Measurements from ENCODE around the gene RPRD1A. TPM values are rescaled to one million over a fixed set of nuclear protein-coding genes. Genes with fewer than 3 reads are reported as not detected.

RPRD1A gene
- polyA plus RNA-seq, 1 donor (not counting 4 experiments of a cell fraction or from before 2014, with no cell fraction given): 55.5 TPM

- no peak for FAIRE-seq
- TF ChIP-seq CTCF (optimal IDR thresholded peaks at IDR 0.05 in 1 of 3, IDR thresholded peaks at IDR 0.05 in 1 of 3, conservative IDR thresholded peaks at IDR 0.05 in 1 of 3; ENCODE audit: extremely low read depth in 1 of 3, insufficient read depth in 2 of 3, low read length in 3 of 3) (no peak), EZH2 (IDR thresholded peaks at IDR 0.05; ENCODE audit: low read length) (no peak)
- dilution Hi-C loops (cut with MboI; ENCODE audit: extremely low pct_ligation_motif_present, low sequenced_read_pairs): no loop called here
Measured at GRCh38 chr18:35991696-35992095, 75.7 kb downstream of the RPRD1A start.

GRCh38 chr18:35983818-35984217, 83.5 kb downstream of the RPRD1A start:
- H3K9me3 ChIP-seq (ENCODE audit: control insufficient read depth, low read depth, low read length): no peaks in the 10 kb centered on the region
- H3K9me1 ChIP-seq (ENCODE audit: control insufficient read depth, extremely low read depth, insufficient read depth, low read length): no peaks in the 10 kb centered on the region
- no peak overlapping the region for H3K9ac ChIP-seq (ENCODE audit: control insufficient read depth, extremely low read depth, insufficient read depth, low read length)
- H3K4me3 ChIP-seq (ENCODE audit: control insufficient read depth in 2 of 3, extremely low read depth in 1 of 3, insufficient read depth in 2 of 3, low read depth in 1 of 3, low read length in 3 of 3): no peak overlapping the region
- TF ChIP-seq EZH2 (IDR thresholded peaks at IDR 0.05; ENCODE audit: low read length): no peak
- no peak for TF ChIP-seq CTCF (optimal IDR thresholded peaks at IDR 0.05 in 1 of 3, IDR thresholded peaks at IDR 0.05 in 1 of 3, conservative IDR thresholded peaks at IDR 0.05 in 1 of 3; ENCODE audit: extremely low read depth in 1 of 3, insufficient read depth in 2 of 3, low read length in 3 of 3)
- peaks cover 4% of the 10 kb centered on the region in 2 experiments for H3K36me3 ChIP-seq (ENCODE audit: control insufficient read depth in 2 of 2, extremely low read depth in 1 of 2, insufficient read depth in 2 of 2, low read length in 2 of 2)
- H2AFZ ChIP-seq (ENCODE audit: control insufficient read depth, low read length): no peak overlapping the region
- H3K4me1 ChIP-seq (ENCODE audit: control insufficient read depth, extremely low read depth, insufficient read depth, low read length): peaks cover 5% of the 10 kb centered on the region
- H3K27ac ChIP-seq (ENCODE audit: control insufficient read depth, insufficient read depth, low read length): no peak overlapping the region
- dilution Hi-C loops (cut with MboI; ENCODE audit: extremely low pct_ligation_motif_present, low sequenced_read_pairs): no loop called here
- H4K20me1 ChIP-seq (ENCODE audit: control insufficient read depth, extremely low read depth, insufficient read depth, low read length): no peaks in the 10 kb centered on the region
- no peaks in the 10 kb centered on the region for H3K79me2 ChIP-seq (ENCODE audit: control insufficient read depth, insufficient read depth, low read length)
- DNase-seq (ENCODE audit: low read depth, low spot score) (no peak), FAIRE-seq (no peak)
- no peaks in the 10 kb centered on the region for H3K27me3 ChIP-seq (ENCODE audit: control insufficient read depth, extremely low read depth, insufficient read depth, low read length)
- H3K4me2 ChIP-seq (ENCODE audit: control insufficient read depth, extremely low read depth, insufficient read depth, low read depth, low read length): no peak overlapping the region

More at GRCh38 chr18:35991696-35992095, 75.7 kb downstream of the RPRD1A start:
- Histone ChIP-seq H3K9me1 (ENCODE audit: control insufficient read depth, extremely low read depth, insufficient read depth, low read length) (no peaks in the 10 kb centered on the region), H3K4me1 (ENCODE audit: control insufficient read depth, extremely low read depth, insufficient read depth, low read length) (no peaks in the 10 kb centered on the region), H3K79me2 (ENCODE audit: control insufficient read depth, insufficient read depth, low read length) (no peaks in the 10 kb centered on the region), H2AFZ (ENCODE audit: control insufficient read depth, low read length) (no peak overlapping the region), H4K20me1 (ENCODE audit: control insufficient read depth, extremely low read depth, insufficient read depth, low read length) (no peaks in the 10 kb centered on the region), H3K4me2 (ENCODE audit: control insufficient read depth, extremely low read depth, insufficient read depth, low read depth, low read length) (no peak overlapping the region), H3K27me3 (ENCODE audit: control insufficient read depth, extremely low read depth, insufficient read depth, low read length) (no peaks in the 10 kb centered on the region), H3K9ac (ENCODE audit: control insufficient read depth, extremely low read depth, insufficient read depth, low read length) (no peak overlapping the region), H3K36me3 (ENCODE audit: control insufficient read depth in 2 of 2, extremely low read depth in 1 of 2, insufficient read depth in 2 of 2, low read length in 2 of 2) (peaks cover 0 to 8% of the 10 kb centered on the region in 2 experiments), H3K27ac (ENCODE audit: control insufficient read depth, insufficient read depth, low read length) (no peak overlapping the region), H3K4me3 (ENCODE audit: control insufficient read depth in 2 of 3, extremely low read depth in 1 of 3, insufficient read depth in 2 of 3, low read depth in 1 of 3, low read length in 3 of 3) (no peak overlapping the region), H3K9me3 (ENCODE audit: control insufficient read depth, low read depth, low read length) (no peaks in the 10 kb centered on the region)
- no peak for DNase-seq (ENCODE audit: low read depth, low spot score)

Measured in keratinocyte (primary cell).